ENCODE data around the gene MICALL1.

DNA sequence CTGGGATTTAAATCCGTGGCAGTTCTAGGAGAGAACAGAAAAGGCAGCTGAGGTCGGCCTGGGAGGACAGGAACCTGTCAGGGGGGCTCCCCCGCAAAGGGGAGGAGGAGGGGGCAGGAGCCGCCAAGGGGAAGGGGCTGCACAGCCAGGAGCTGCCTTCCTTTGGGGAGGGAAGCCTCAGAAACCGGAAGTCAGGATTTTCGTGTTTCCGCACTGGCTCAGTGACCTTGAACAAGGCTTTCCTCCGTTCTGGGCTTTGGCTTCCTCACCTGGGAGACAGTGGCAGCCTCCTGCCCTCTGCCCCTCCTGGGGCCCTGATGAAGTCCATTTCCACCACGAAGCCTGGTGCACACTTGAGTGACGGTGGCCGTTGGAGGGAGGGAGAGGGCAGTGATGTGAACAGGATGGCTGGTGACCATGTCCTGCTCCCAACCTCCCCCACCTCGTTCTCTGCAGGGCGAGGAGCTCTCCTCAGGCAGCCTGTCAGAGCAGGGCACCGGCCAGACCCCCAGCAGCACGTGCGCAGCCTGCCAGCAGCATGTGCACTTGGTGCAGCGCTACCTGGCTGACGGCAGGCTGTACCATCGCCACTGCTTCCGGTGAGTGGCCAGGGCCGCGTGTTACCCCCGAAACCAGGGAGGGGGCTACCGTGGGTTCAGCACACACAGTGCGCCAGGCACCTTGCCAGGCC lies 12.6 kb downstream of the MICALL1 start:
- no peak for TF ChIP-seq POLR2A (IDR thresholded peaks at IDR 0.05)
- TF ChIP-seq, protein P1, sequence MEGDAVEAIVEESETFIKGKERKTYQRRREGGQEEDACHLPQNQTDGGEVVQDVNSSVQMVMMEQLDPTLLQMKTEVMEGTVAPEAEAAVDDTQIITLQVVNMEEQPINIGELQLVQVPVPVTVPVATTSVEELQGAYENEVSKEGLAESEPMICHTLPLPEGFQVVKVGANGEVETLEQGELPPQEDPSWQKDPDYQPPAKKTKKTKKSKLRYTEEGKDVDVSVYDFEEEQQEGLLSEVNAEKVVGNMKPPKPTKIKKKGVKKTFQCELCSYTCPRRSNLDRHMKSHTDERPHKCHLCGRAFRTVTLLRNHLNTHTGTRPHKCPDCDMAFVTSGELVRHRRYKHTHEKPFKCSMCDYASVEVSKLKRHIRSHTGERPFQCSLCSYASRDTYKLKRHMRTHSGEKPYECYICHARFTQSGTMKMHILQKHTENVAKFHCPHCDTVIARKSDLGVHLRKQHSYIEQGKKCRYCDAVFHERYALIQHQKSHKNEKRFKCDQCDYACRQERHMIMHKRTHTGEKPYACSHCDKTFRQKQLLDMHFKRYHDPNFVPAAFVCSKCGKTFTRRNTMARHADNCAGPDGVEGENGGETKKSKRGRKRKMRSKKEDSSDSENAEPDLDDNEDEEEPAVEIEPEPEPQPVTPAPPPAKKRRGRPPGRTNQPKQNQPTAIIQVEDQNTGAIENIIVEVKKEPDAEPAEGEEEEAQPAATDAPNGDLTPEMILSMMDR (IDR thresholded peaks at IDR 0.05 in 4 of 5, conservative IDR thresholded peaks at IDR 0.05 in 1 of 5) = no peak
